Stomach (tissue), 4 donors: ENCODE results near the gene XIRP1.

ENCODE experiments used
- CTCF ChIP-seq, 7 experiments: fragments of 450-650 bp in 4 of 7; fragments of 200-600 bp in 3 of 7; sonication (generic) in 3 of 7; IDR thresholded peaks; one replicate each; pipeline ENCODE4 v1.5.1; 2016 to 2019; ENCODE audit warnings: antibody characterized with exemption in 7 of 7, control low read depth in 2 of 7, mild to moderate bottlenecking in 1 of 7
- EP300 ChIP-seq: sonication (generic); formaldehyde crosslinking; IDR thresholded peaks from one replicate; pipeline ENCODE4 v1.6.1; 2017; ENCODE audit warnings: antibody characterized with exemption
- POLR2A ChIP-seq, 4 donors: fragments of 450-650 bp; IDR thresholded peaks; one replicate each; pipeline ENCODE4 v1.6.1; 2016; ENCODE audit warnings: antibody characterized with exemption in 4 of 4, control low read depth in 2 of 4, mild to moderate bottlenecking in 1 of 4, moderate library complexity in 1 of 4
- POLR2AphosphoS5 ChIP-seq, 3 donors: sonication (generic); formaldehyde crosslinking; IDR thresholded peaks; one replicate each; pipeline ENCODE4 v1.6.1; 2016; ENCODE audit warnings: antibody characterized with exemption in 3 of 3

- TF ChIP-seq CTCF (IDR thresholded peaks at IDR 0.05), result no peak
- TF ChIP-seq POLR2A (IDR thresholded peaks at IDR 0.05), result no peak
- no peak for TF ChIP-seq EP300
- TF ChIP-seq POLR2AphosphoS5 (IDR thresholded peaks at IDR 0.05), result no peak
Observed at GRCh38 chr3:39226106-39226741, 33.8 kb upstream of the XIRP1 start.
